GM18907 (cell line): Measurements from ENCODE around the gene RELA.
"Not testable (repeated sequence)": the region's sequence is repeated elsewhere in the genome, so short reads cannot be mapped to it uniquely, and the experiment has no call there.

Experiments
- ATAC-seq: cut with Tn5 transposase; IDR thresholded peaks from one replicate; pipeline ENCODE4 v1.9.1; 2021; ENCODE audit warnings: mild to moderate bottlenecking, moderate library complexity; ENCODE audit not compliant: unreplicated experiment

Gene RELA

GRCh38 chr11:65662799-65663638 is at the start of gene RELA:
TSS of gene RELA (minus strand) at chr11:65662916. CDS start at chr11:65662832, 84 bp downstream.
- peak; percentile 83 for ATAC-seq

- ATAC-seq, result peak; percentile 80
These were observed 49.3 kb upstream of the RELA start, which contains the start of gene KAT5 for GRCh38 chr11:65711785-65712632. TSS of gene KAT5 (plus strand) at chr11:65712252. CDS start at chr11:65712268, 16 bp downstream.

- ATAC-seq, result no peak
These were observed 47.7 kb upstream of the RELA start for GRCh38 chr11:65710421-65710820.

- ATAC-seq, result no peak
These were observed 46.9 kb upstream of the RELA start for GRCh38 chr11:65709661-65710060.

GRCh38 chr11:65708451-65708850 is 45.7 kb upstream of the RELA start:
- no peak for ATAC-seq

- not testable (repeated sequence) for ATAC-seq
These were observed 44.3 kb upstream of the RELA start for GRCh38 chr11:65707002-65707401.

GRCh38 chr11:65706303-65706763 is 43.6 kb upstream of the RELA start:
- ATAC-seq, result not testable (repeated sequence)

- ATAC-seq, result no peak
These were observed 41.1 kb upstream of the RELA start for GRCh38 chr11:65703846-65704245.

- no peak for ATAC-seq
These were observed 39.0 kb upstream of the RELA start for GRCh38 chr11:65701686-65702085.

GRCh38 chr11:65700399-65700798 is 37.7 kb upstream of the RELA start:
- no peak for ATAC-seq

- ATAC-seq, result no peak
These were observed 36.6 kb upstream of the RELA start for GRCh38 chr11:65699306-65699705.

GRCh38 chr11:65698205-65698604 is 35.5 kb upstream of the RELA start:
- no peak for ATAC-seq

GRCh38 chr11:65696802-65697552 is 34.3 kb upstream of the RELA start:
- ATAC-seq, result no peak

- ATAC-seq, result no peak
These were observed 32.9 kb upstream of the RELA start for GRCh38 chr11:65695459-65696241.

GRCh38 chr11:65692367-65692766 is 29.7 kb upstream of the RELA start:
- no peak for ATAC-seq

GRCh38 chr11:65691847-65692246 is 29.1 kb upstream of the RELA start:
- not testable (repeated sequence) for ATAC-seq

GRCh38 chr11:65685981-65686380 is 23.3 kb upstream of the RELA start:
- no peak for ATAC-seq

GRCh38 chr11:65683480-65683879 is 20.8 kb upstream of the RELA start:
- not testable (repeated sequence) for ATAC-seq

- ATAC-seq, result no peak
These were observed 17.6 kb upstream of the RELA start for GRCh38 chr11:65680192-65680743.

- no peak for ATAC-seq
These were observed 10.3 kb upstream of the RELA start for GRCh38 chr11:65672982-65673381.
